HPDE6-E6E7 (cell line): ENCODE data around the gene ADCY10.
"Not testable (repeated sequence)": the region's sequence is repeated elsewhere in the genome, so short reads cannot be mapped to it uniquely, and the experiment has no call there.

Source experiments
- DNase-seq: peaks from one replicate; pipeline ENCODE4 v3.0.0; 2011; ENCODE audit warnings: missing footprints; ENCODE audit errors: extremely low spot score

Gene ADCY10

GRCh38 chr1:167856711-167857418, 57.1 kb downstream of the ADCY10 start:
- DNase-seq: no peak

DNA sequence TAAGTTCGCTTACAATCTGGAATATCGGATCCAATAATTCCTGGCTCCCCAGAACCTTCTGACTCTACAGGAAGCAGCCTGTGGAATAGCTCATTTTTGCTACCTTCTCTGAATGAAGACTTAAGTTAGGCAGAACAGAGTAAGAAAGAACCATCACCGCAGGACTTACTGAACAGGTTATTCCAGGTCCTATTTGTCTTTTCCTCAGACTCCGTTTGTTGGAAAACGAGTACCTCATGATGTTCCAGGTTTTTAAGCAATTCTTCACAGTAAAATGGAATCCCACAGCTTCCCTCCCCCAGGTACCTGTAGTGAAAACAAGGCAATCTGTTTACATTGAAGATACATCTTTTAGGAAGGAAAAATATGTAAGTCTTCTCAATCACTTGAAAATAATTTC, 59.8 kb downstream of the ADCY10 start:
- no peak for DNase-seq

DNA sequence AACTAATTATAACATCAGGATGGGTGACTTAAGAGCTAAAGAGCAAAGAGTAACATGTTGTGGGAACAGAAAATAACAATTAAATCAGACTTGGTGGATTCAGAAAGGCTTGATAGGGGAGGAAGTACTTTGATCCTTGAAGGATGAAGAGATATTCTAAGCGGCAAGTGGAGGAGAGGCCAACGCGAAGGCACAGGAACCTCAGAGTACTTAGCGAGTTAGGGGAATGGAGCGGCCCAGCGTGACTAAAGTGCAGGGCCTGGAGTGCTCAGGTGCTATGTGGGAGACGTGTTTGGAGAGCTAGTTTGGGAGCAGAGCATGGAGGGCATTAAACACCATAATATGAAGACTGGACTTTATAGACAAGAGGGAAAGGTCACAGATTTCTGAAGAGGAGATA, 64.3 kb downstream of the ADCY10 start:
- DNase-seq: no peak

DNA sequence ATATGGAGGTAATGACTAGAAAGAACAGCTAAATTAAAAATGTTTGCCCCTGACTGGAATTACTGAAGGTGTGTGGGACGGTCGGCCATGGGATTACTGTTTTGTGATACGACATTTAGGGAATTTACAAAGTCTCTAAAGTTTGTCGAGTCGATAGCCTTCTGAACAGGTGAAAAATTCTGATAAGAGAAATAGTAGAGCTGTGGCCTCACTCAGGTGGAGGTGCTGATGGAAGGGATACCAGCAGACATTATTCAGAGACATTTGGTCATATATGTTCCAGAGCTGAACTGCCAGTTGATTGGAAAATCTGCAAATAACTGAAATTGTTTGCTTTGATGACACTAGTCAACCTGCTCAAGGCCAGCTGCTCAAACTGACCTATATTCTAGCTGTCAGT, 71.1 kb downstream of the ADCY10 start:
- DNase-seq: no peak

DNA sequence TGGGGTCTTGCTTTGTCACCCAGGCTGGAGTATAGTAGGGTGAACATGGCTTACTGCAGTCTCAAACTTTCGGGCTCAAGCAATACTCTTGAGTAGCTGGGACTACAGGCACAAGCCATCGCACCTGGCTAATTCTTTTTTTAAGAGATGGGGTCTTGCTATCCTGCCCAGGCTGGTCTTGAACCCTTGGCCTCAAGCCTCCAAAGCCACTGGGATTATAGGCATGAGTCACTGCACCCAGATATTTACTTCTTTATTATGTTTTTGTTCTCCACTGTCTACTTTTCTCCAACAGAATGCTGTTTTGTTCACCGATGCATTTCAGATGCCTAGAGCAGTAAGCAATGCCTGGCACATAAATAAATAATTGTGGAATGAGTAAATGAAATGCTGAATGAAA, 72.4 kb downstream of the ADCY10 start:
- DNase-seq: no peak

DNA sequence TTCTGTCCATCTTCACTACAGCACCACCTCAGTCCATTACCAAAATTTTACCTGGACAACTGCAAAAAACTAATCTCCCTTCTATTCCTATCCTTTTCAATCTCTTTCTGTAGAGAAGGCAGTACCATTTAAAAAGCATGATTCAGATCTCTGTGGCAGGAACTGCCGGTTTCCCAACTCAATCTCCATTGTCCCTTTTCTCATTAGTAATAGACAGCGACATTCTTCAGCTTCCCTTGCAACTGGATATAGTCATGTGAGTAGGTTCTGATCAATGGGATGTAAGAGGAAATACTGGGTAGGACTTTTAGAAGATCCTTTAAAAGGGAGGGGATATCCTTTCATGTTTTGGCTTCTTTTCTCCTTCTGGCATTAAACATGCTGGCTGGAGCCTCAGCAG, 74.9 kb downstream of the ADCY10 start:
- no peak for DNase-seq

GRCh38 chr1:167837326-167837725, 76.6 kb downstream of the ADCY10 start:
- DNase-seq: no peak

DNA sequence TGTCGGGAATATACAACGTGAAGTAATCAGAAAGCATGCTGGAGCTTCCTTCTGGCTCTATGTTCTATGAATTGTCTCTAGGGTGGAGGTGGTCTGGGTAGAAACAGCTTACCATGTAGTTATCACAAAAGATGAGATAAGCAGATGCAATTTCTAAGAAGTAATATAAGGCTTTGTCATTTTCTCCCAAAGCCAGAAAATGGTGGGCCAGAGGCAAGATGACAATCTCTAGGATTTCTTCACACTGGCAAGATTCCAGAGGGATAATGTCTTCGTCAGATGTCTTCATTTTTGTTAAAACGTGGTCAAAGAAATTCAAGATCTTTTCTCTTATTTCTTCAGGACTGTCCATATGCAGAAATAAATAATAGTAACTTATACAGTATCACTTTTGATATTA, 77.7 kb downstream of the ADCY10 start:
- DNase-seq: no peak

- no peak for DNase-seq
These were observed 80.0 kb downstream of the ADCY10 start for GRCh38 chr1:167833904-167834303.

- DNase-seq: no peak
These were observed 81.2 kb downstream of the ADCY10 start for GRCh38 chr1:167832693-167833092.

DNA sequence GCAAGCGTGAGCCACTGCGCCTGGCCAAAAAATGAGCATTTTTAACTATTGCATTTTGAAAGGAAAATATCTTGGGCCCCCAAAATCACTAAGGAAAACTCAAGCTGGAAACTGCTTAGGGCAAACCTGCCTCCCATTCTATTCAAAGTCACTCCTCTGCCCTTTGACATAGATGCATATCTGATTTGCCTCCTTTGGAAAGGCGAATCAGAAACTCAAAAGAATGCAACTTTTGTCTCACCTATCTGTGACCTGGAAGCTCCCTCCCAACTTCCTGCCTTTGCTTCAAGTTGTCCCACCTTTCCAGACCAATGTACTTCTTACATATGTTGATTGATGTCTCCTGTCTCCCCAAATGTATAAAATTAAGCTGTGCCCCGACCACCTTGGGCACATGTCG, 83.3 kb downstream of the ADCY10 start:
- DNase-seq: not testable (repeated sequence)

- DNase-seq: no peak
These were observed 84.1 kb downstream of the ADCY10 start for GRCh38 chr1:167829868-167830267.

DNA sequence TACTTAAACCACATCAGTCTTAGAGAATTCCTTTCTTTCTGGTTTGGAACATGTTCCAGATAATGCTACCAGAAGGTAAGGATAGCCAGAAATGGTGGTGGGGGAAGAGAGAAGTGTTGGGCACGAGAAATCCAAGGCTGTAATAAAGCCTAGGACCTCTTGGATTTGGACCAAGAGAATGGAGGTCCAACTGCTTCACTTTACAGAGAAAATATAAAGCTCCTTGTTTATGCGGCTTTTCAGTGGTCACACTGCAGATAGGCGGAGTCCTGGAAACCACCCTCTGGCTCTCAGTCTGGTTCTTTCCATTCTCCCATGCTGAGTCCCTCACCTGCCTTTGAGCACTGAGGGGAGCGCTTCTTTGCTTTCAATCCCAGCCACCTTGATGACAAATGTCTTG, 87.8 kb downstream of the ADCY10 start:
- DNase-seq: no peak

DNA sequence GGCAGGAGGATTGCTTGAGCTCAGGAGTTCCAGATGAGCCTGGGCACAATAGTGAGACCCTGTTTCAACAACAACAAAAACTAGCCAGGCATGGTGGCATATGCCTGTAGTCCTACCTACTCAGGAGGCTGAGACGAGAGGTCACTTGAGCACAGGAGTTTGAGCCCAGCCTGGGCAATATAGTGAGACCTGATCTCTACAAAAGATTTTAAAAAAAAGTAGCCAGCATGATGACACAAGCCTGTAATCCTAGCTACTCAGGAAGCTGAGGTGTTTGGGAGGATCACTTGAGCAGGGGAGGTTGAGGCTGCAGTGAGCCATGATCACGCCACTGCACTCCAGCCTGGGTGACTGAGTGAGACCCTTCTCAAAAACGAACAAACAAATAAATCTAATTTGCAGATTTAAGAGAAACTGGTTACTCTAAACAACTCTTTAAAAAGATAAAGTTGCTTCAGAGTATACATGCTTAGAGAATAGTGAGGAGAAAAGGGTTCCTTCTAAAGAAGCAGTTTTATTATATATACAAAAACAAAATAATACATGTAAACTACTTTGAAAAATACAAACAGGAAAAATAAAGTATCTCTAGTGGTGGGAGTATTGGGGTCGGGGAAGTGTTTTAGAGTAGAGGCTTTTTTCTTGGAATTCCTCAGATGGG, 88.4 kb downstream of the ADCY10 start:
- DNase-seq: no peak

DNA sequence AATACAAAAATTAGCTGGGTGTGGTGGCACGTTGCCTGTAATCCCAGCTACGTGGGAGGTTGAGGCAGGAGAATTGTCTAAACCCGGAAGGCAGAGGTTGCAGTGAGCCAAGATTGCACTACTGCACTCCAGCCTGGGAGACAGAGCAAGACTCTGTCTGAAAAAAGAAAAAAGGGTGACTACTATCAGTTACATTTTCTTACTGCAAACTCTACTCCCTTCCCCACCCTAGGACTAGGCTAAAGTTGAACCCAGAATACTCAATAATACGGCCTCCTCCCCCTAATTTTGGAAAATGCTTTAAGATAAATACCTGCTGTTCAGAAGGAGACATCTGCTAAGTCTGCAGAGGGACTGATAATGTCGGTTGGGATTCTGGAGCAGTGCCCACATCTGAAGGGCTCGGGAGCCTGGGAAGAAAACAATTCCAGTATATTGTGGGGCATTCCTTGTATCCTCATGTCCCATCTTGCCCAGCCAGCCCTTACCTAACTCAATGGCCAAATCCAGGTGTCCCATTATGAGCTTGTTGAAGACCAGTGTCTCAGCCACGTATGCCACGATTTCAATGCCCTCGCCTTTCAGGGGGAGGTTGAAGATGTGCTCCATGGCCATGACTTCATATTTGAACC, 89.7 kb downstream of the ADCY10 start:
- no peak for DNase-seq

GRCh38 chr1:167821969-167822685, 91.8 kb downstream of the ADCY10 start:
- no peak for DNase-seq

DNA sequence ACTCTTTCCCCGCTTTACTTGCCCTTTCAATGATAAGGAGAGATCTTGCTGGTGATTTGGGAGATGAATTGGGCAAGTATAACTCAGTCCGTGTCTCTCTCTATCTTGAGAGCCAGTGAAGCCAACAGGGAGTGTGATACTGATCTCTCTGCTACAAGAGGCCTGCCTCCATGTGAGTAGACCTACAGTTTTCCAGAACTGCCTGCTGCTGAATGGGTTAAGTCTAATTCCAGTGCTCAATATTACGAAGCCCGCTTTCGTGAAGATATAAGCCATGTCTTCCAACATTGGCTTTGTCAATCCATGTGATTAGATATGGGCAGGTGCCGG, 92.6 kb downstream of the ADCY10 start:
- no peak for DNase-seq

DNA sequence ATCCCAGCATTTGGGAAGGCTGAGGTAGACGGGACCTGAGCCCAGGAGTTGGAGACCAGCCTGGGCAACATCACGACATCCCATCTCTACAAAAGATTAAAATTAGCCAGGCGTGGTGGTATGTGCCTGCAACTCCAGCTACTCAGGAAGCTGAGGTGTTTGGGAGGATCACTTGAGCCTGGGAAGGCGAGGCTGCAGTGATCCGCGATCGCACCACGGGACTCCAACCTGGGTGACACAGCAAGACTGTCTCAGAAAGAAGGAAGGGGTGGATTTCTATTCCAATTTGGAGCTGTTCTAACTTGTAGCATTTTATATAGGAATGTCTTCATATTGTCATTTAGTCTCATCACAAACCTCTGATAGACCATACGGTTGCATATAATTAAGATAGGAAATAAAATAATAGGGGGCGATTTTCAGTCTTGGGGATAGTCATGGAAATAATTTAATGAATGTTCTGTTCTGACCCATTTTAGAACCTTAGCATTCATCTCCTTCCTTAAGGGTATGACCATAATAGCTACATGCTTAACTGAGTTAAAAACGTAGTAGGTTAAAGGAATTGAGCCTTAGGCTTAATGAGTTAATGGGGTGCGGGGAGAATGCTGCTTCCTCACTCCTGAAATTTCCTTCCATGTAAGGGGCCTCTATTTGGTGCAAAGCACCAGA, 93.1 kb downstream of the ADCY10 start:
- DNase-seq: no peak

DNA sequence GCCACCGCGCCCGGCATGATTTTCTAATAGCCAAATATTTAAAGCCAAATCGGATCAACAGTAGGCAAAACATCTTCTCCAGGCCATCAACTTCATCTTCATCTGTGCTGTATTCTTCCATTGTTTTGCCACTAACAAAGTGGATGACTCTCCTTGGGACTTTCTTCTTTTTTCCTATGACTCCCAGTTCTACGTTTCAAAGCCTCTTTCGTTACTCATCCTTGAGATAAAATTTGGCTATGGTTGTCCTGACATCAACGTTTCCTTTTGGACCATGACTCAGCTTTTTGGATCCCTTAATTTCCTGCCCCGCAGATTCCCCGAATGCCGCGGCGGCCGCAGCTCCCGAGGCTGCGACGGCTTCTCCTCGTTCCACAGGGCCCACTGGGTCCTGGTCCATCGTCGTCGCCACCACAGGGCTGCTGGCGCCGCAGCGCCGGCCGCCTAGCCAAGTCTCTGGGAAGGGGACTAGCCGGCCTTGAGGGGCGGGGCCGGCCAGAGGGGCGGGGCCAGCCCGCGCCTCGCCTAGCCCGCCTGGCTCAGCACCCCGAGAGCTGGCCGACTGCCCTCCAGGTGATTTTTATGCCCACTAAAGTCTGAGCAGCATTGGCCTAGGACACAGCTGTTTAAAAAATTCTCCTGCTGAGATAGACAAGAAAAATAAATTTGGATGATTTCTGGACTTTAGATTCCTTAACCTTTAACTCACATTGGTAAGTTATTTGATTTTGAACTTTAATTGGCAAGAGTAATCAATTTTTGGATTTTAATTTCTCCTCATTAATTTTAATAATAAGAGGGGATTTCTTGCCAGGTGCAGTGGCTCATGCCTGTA, 93.9 kb downstream of the ADCY10 start:
- peak; percentile 64 for DNase-seq

GRCh38 chr1:167815650-167816049, 98.3 kb downstream of the ADCY10 start:
- no peak for DNase-seq

- no peak for DNase-seq
These were observed 101.0 kb downstream of the ADCY10 start for GRCh38 chr1:167812972-167813371.
